Measurements from ENCODE around the gene SLC27A1. TPM values are rescaled to one million over a fixed set of nuclear protein-coding genes. Genes with fewer than 3 reads are reported as not detected.
"Not testable (repeated sequence)": the region's sequence is repeated elsewhere in the genome, so short reads cannot be mapped to it uniquely, and the experiment has no call there.

Gene SLC27A1
- total RNA-seq, 1 donor from 2014 or later, result 2.0 TPM

DNA sequence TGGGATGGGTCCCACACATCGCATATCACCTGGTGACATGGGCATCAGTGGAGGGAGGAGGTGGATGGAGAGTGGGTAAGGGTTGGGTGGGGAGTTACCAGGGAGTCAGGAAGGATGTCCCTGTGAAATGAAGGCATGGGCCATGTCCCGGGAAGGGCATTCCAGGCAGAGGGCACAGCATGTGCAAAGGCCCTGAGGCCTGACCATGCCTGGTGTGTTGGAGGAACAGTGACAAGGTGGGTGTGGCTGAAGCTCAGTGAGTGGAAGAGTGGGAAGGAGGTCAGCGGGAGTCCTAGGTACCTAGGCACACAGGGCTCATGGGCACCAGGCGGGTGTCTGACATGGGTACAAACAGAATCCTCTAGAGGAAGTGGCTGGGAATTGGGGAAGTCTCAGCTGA lies 74.1 kb downstream of the SLC27A1 start:
- no peaks in the 10 kb centered on the region for H3K36me3 Mint-ChIP-seq (ENCODE audit: low read depth)
- intact Hi-C loops (cut with micrococcal nuclease), result no loop called here
- H3K4me1 Mint-ChIP-seq (ENCODE audit: low read depth), result peaks cover 3% of the 10 kb centered on the region
- DNase-seq (ENCODE audit: low spot score), result no peak
- H3K27me3 Mint-ChIP-seq (ENCODE audit: insufficient read depth), result peaks cover 5% of the 10 kb centered on the region
- H3K27ac Mint-ChIP-seq, result no peak overlapping the region
- no peak overlapping the region for H3K4me3 Mint-ChIP-seq
- H3K9me3 Mint-ChIP-seq, result no peaks in the 10 kb centered on the region

DNA sequence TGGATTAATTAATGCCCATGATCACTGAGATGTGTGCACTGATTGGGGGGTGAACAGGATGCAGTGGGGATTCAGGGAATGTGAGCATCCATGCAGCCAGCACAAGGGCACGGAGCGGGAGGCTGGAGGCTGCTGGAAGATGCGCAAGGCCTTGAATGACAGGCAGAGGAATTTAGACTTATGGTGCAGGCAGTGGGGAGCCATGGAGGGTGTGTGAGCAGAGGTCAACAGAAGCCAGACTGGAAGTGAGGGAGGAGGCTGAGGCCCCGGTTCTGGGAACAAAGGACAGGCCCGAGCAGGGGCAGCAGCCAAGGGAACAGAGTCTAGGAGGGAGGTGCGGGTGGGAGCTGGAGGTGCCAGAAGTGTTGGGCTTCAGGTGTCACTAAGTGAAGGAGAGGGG lies 77.8 kb downstream of the SLC27A1 start:
- no peak for DNase-seq (ENCODE audit: low spot score)
- no peaks in the 10 kb centered on the region for H3K4me1 Mint-ChIP-seq (ENCODE audit: low read depth)
- no peak overlapping the region for H3K4me3 Mint-ChIP-seq
- no peak overlapping the region for H3K27ac Mint-ChIP-seq
- intact Hi-C loops (cut with micrococcal nuclease), result no loop called here
- H3K36me3 Mint-ChIP-seq (ENCODE audit: low read depth), result no peaks in the 10 kb centered on the region
- no peaks in the 10 kb centered on the region for H3K9me3 Mint-ChIP-seq
- H3K27me3 Mint-ChIP-seq (ENCODE audit: insufficient read depth), result peaks cover 6% of the 10 kb centered on the region

DNA sequence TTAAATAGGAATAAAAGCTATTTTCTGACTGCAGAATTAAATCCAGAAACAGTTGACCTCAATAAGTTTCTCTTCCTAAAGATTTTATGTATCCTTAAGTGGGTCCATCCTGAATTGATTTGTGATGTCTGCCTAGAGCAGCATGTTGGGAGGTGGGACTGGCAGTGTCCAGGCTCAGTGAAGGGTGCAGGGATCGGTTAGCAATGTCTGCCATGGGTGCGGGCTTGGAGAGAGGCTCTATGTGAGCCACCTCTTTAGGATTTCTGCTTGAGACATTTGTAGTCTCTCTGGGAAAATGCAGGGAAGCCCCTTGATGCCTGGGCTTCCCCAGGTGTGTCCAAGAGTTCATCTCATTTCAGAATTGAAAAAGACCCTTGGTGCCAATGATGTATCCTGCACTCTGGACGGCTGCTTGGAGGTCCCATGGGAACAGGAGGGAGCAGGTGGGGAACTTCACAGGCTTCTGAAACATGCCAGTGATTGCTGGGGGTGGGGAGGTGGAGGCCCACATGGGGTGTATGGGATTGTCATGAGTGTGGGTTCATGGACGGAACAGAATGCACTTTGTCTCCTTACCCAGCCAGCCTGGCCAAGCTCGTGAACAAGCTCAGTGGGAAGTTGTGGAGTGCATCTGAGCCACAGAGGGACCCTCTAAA lies 78.9 kb downstream of the SLC27A1 start:
- DNase-seq (ENCODE audit: low spot score), result no peak
- Mint-ChIP-seq H3K27me3 (ENCODE audit: insufficient read depth) (peaks cover 6% of the 10 kb centered on the region), H3K27ac (no peak overlapping the region), H3K4me1 (ENCODE audit: low read depth) (no peaks in the 10 kb centered on the region), H3K4me3 (no peak overlapping the region), H3K9me3 (no peaks in the 10 kb centered on the region), H3K36me3 (ENCODE audit: low read depth) (no peaks in the 10 kb centered on the region)
- intact Hi-C loops (cut with micrococcal nuclease), result no loop called here

DNA sequence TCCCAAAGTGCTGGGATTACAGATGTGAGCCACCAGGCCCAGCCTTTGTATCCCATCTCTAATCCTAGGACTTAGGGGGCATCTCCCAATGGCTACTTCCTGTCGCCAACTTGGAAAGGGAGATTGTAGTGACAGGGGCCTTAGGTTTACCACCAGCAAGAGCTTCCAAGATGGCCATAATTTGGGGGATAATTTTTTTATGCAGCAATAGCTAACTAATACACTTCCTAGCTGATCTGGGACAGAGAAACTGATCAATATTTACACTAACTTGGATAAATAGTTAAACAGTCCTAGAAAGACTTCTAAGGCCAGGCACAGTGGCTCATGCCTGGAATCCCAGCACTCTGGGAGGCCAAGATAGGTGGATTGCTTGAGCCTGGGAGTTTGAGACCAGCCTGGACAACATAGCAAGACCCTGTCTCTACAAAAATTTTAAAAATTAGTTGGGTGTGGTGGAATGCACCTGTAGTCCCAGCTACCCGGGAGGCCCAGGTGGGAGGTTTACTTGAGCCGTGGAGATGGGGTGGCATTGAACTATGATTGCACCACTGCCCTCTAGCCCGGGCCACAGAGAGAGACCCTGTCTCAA lies 79.8 kb downstream of the SLC27A1 start:
- H3K4me3 Mint-ChIP-seq, result no peak overlapping the region
- no peak overlapping the region for H3K27ac Mint-ChIP-seq
- intact Hi-C loops (cut with micrococcal nuclease), result loop anchor here (10.0 kb wide), 1 partner anchor 245 kb away; the partner anchor contains the start of genes ABHD8, DDA1 and MRPL34
- H3K36me3 Mint-ChIP-seq (ENCODE audit: low read depth), result no peaks in the 10 kb centered on the region
- H3K9me3 Mint-ChIP-seq, result no peaks in the 10 kb centered on the region
- DNase-seq (ENCODE audit: low spot score), result no peak
- H3K27me3 Mint-ChIP-seq (ENCODE audit: insufficient read depth), result peaks cover 6% of the 10 kb centered on the region
- peaks cover 4% of the 10 kb centered on the region for H3K4me1 Mint-ChIP-seq (ENCODE audit: low read depth)

DNA sequence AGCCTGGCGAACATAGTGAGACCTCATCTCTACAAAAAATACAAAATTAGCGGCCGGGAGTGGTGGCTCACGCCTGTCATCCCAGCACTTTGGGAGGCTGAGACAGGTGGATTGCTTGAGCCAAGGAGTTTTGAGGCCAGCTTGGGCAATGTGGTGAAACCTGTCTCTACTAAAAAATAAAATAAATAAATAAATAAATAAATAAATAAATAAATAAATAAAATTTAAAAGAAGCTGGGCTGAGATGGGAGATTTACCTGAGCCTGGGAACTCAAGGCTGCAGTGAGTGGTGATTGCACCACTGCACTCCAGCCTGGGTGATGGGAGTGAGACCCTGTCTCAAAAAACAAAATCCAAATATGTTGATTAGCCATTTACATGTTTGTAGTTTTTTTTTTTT lies 82.4 kb downstream of the SLC27A1 start:
- H3K4me3 Mint-ChIP-seq; H3K27me3 Mint-ChIP-seq (ENCODE audit: insufficient read depth); H3K36me3 Mint-ChIP-seq (ENCODE audit: low read depth); H3K9me3 Mint-ChIP-seq; DNase-seq (ENCODE audit: low spot score); H3K27ac Mint-ChIP-seq: not testable (repeated sequence)
- intact Hi-C loops (cut with micrococcal nuclease), result loop anchor here (10.0 kb wide), 1 partner anchor 248 kb away; the partner anchor contains the start of genes ABHD8, DDA1 and MRPL34
- peaks cover 15% of the 10 kb centered on the region for H3K4me1 Mint-ChIP-seq (ENCODE audit: low read depth)

DNA sequence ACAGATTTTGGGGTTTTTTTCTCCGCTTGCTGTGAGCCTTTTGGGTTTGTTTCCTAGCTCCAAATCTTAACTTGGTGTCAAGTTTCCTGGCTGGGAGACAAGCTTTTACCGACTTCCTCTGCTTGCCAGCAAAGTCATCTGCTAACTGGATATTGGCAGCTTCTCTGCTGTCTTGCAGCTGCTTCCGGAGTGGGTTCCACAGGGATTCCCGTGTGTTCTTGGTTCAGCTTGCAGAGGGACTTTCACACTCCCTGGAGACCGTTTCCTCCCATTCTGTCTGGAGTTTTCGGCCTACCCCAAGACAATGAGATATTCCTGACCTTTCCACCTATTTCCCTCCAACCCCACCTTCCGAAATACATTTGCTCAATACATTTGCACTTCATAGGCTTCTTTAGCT lies 82.9 kb downstream of the SLC27A1 start:
- H3K36me3 Mint-ChIP-seq (ENCODE audit: low read depth), result peaks cover 3% of the 10 kb centered on the region
- no peaks in the 10 kb centered on the region for H3K9me3 Mint-ChIP-seq
- no peak overlapping the region for H3K27ac Mint-ChIP-seq
- peaks cover 15% of the 10 kb centered on the region for H3K4me1 Mint-ChIP-seq (ENCODE audit: low read depth)
- no peak overlapping the region for H3K4me3 Mint-ChIP-seq
- no peak for DNase-seq (ENCODE audit: low spot score)
- intact Hi-C loops (cut with micrococcal nuclease), result loop anchor here (10.0 kb wide), 1 partner anchor 248 kb away; the partner anchor contains the start of genes ABHD8, DDA1 and MRPL34
- H3K27me3 Mint-ChIP-seq (ENCODE audit: insufficient read depth), result peaks cover 4% of the 10 kb centered on the region

DNA sequence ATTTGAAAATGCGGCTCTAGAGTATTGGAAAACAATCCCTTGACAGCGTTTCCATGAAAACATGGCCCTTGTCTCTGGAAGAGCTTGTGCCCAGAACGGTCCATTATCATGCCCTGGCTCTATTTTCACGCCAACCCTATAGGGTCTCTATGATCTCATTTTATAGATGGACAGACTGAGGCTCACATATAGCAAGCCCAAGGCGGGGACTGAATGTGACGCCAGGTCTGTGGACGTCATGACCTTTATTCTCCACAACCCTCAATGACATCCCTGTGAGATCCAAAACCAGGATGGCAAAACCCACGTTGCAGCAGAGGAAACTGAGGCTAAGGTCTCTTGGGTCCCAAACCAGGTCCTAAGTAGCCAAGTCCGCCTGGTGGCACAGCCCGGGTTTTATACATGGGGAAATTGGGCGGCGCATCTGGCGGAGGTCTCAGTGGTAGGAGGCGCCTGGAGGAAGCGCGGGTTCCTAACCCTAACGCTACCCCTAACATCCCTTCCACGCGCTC lies 84.7 kb downstream of the SLC27A1 start:
- intact Hi-C loops (cut with micrococcal nuclease), result loop anchor here (1.0 to 10.0 kb wide), 8 partner anchors 16 to 250 kb away; partner anchors contain the start of genes ABHD8, DDA1, MRPL34 and PGLS

DNA sequence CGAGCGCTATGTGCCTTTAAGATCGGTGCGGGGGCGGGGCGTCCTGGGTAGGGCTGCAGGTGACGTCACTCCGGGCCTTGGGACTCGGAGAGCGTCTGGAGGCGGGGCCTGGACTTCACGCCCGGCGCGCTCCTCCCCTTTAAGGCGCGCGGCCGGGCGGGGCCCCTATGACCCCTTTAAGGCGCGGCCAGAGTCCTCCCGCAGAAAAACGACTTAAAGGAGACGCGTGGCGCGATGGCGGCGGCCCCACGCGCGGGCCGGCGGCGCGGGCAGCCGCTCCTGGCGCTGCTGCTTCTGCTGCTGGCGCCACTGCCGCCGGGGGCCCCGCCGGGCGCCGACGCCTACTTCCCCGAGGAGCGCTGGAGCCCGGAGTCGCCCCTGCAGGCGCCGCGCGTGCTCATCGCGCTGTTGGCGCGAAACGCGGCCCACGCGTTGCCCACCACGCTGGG lies 85.2 kb downstream of the SLC27A1 start, which contains the start of gene COLGALT1:
COLGALT1 (plus strand) TSS at position 170 of the 449 bp plus-strand sequence; CDS start at position 235, 65 bp downstream.
- no peaks in the 10 kb centered on the region for H3K27me3 Mint-ChIP-seq (ENCODE audit: insufficient read depth)

More for the DNA sequence above, 84.7 kb downstream of the SLC27A1 start:
- Mint-ChIP-seq H3K4me3 (peak overlapping the region; percentile 86), H3K27me3 (ENCODE audit: insufficient read depth) (peaks cover under 1% of the 10 kb centered on the region), H3K9me3 (no peaks in the 10 kb centered on the region), H3K4me1 (ENCODE audit: low read depth) (peaks cover 15% of the 10 kb centered on the region), H3K27ac (peak overlapping the region; percentile 70), H3K36me3 (ENCODE audit: low read depth) (peaks cover 4% of the 10 kb centered on the region)
- no peak for DNase-seq (ENCODE audit: low spot score)

More for the DNA sequence above, 85.2 kb downstream of the SLC27A1 start, which contains the start of gene COLGALT1:
- DNase-seq (ENCODE audit: low spot score), result peak; percentile 97
- Mint-ChIP-seq H3K4me3 (peak within 1 kb of the TSS; percentile 86), H3K27ac (peak within 1 kb of the TSS; percentile 70), H3K4me1 (ENCODE audit: low read depth) (peaks cover 15% of the 10 kb centered on the region), H3K36me3 (ENCODE audit: low read depth) (peaks cover 9% of the 10 kb centered on the region), H3K9me3 (no peaks in the 10 kb centered on the region)
- intact Hi-C loops (cut with micrococcal nuclease), result loop anchor here (1.0 to 10.0 kb wide), 8 partner anchors 16 to 251 kb away; partner anchors contain the start of genes ABHD8, DDA1, MRPL34 and PGLS

Other genes starting within 250 kb of the SLC27A1 start
- gene OCEL1, start 244.3 kb upstream of the SLC27A1 start, total RNA-seq, result 17.0 and 19.6 TPM in 2 replicates
- gene NR2F6, start 224.6 kb upstream of the SLC27A1 start, total RNA-seq, result 14.3 and 14.4 TPM in 2 replicates
- 0.10 and 0.26 TPM in 2 replicates for gene USHBP1, start 205.8 kb upstream of the SLC27A1 start, total RNA-seq
- gene BABAM1, start 203.1 kb upstream of the SLC27A1 start, total RNA-seq, result 114 and 120 TPM in 2 replicates
- gene ANKLE1, start 188.6 kb upstream of the SLC27A1 start, total RNA-seq, result 13.4 and 13.8 TPM in 2 replicates
- gene ABHD8, start 167.1 kb upstream of the SLC27A1 start, total RNA-seq, result 8.8 and 9.0 TPM in 2 replicates
- gene MRPL34, start 164.7 kb upstream of the SLC27A1 start, total RNA-seq, result 108 and 118 TPM in 2 replicates
- 45.3 and 50.2 TPM in 2 replicates for gene DDA1, start 161.0 kb upstream of the SLC27A1 start, total RNA-seq
- 6.6 and 7.4 TPM in 2 replicates for gene ANO8, start 135.7 kb upstream of the SLC27A1 start, total RNA-seq
- 64.2 and 72.0 TPM in 2 replicates for gene GTPBP3, start 133.0 kb upstream of the SLC27A1 start, total RNA-seq
- gene PLVAP, start 93.2 kb upstream of the SLC27A1 start, total RNA-seq, result 0.08 TPM in 1 of 2 replicates, not detected in the other
- gene CCDC194, start 76.3 kb upstream of the SLC27A1 start, total RNA-seq, result 1.9 and 2.6 TPM in 2 replicates
- gene BST2, start 64.9 kb upstream of the SLC27A1 start, total RNA-seq, result 146 and 148 TPM in 2 replicates
- 40.8 and 42.7 TPM in 2 replicates for gene MVB12A, start 50.5 kb upstream of the SLC27A1 start, total RNA-seq
- not detected in 2 replicates for gene TMEM221, start 21.9 kb upstream of the SLC27A1 start, total RNA-seq
- gene NXNL1, start 9.6 kb upstream of the SLC27A1 start, total RNA-seq, result not detected in 2 replicates
- 58.9 and 61.3 TPM in 2 replicates for gene PGLS, start 41.1 kb downstream of the SLC27A1 start, total RNA-seq
- gene COLGALT1, start 85.1 kb downstream of the SLC27A1 start, total RNA-seq, result 115 and 117 TPM in 2 replicates
- 0.02 TPM in 1 of 2 replicates, not detected in the other for gene UNC13A, start 217.8 kb downstream of the SLC27A1 start, total RNA-seq
- 81.7 and 83.7 TPM in 2 replicates for gene MAP1S, start 249.0 kb downstream of the SLC27A1 start, total RNA-seq